Neural progenitor cell (in vitro differentiated cells): ENCODE results near the gene ALDH1B1.

Source experiments
- EZH2 ChIP-seq: fragments of 200-600 bp; sonication (generic); IDR thresholded peaks from 2 replicates; pipeline ENCODE4 v1.6.1; 2017; ENCODE audit warnings: antibody characterized with exemption, mild to moderate bottlenecking, moderate library complexity
- EZH2phosphoT487 ChIP-seq: fragments of 200-600 bp; sonication (generic); IDR thresholded peaks from 2 replicates; pipeline ENCODE4 v1.6.1; 2017; ENCODE audit warnings: antibody characterized with exemption
- TF ChIP-seq, protein P1 (sequence below): fragments of 200-600 bp; sonication (generic); IDR thresholded peaks from 2 replicates; pipeline ENCODE4 v1.5.1; 2017; ENCODE audit warnings: antibody characterized with exemption, mild to moderate bottlenecking

DNA sequence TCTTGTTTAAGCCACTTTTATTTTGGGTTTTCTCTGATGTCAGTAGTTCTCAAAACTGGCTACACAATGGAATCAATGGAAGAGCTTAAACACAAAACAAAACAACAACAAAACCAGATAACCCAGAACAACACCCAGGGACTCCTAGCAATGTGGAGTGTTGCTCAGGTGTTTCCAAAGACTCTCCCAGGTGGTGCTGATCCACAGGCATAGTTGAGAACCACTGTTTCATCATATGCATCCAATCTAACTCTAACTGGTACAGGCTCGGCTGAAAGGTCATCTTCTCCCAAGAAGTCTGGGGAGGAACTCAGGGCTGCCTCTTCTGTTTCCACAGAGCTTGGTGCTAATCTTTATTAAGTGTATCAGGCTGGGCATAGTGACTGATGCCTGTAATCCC, 5.4 kb upstream of the ALDH1B1 start:
- TF ChIP-seq, protein P1, sequence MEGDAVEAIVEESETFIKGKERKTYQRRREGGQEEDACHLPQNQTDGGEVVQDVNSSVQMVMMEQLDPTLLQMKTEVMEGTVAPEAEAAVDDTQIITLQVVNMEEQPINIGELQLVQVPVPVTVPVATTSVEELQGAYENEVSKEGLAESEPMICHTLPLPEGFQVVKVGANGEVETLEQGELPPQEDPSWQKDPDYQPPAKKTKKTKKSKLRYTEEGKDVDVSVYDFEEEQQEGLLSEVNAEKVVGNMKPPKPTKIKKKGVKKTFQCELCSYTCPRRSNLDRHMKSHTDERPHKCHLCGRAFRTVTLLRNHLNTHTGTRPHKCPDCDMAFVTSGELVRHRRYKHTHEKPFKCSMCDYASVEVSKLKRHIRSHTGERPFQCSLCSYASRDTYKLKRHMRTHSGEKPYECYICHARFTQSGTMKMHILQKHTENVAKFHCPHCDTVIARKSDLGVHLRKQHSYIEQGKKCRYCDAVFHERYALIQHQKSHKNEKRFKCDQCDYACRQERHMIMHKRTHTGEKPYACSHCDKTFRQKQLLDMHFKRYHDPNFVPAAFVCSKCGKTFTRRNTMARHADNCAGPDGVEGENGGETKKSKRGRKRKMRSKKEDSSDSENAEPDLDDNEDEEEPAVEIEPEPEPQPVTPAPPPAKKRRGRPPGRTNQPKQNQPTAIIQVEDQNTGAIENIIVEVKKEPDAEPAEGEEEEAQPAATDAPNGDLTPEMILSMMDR: no peak
- no peak for TF ChIP-seq EZH2phosphoT487
- no peak for TF ChIP-seq EZH2
